ENCODE results near the gene STAM.

- TF ChIP-seq CTCF (IDR thresholded peaks at IDR 0.05): no peak
- no peak for TF ChIP-seq POLR2A (IDR thresholded peaks at IDR 0.05)
Observed at GRCh38 chr10:17689137-17689536, 45.2 kb downstream of the STAM start.
